Measurements from ENCODE around the gene ST3GAL6. TPM values are rescaled to one million over a fixed set of nuclear protein-coding genes. Genes with fewer than 3 reads are reported as not detected.

Gene ST3GAL6
- polyA plus RNA-seq, 3 donors: 56.4 to 77.6 (median 76.5) TPM

GRCh38 chr3:98765721-98766120, 2.6 kb downstream of the ST3GAL6 start:
- no peak for DNase-seq (ENCODE audit: extremely low read depth in 1 of 11, low read depth in 9 of 11, low spot score in 4 of 11)

- DNase-seq (ENCODE audit: extremely low read depth in 1 of 11, low read depth in 9 of 11, low spot score in 4 of 11): no peak
Measured at GRCh38 chr3:98766924-98767323, 3.8 kb downstream of the ST3GAL6 start.

- DNase-seq (ENCODE audit: extremely low read depth in 1 of 11, low read depth in 9 of 11, low spot score in 4 of 11): no peak
Measured at GRCh38 chr3:98768961-98769360, 5.8 kb downstream of the ST3GAL6 start.

GRCh38 chr3:98769448-98769847, 6.3 kb downstream of the ST3GAL6 start:
- DNase-seq (ENCODE audit: extremely low read depth in 1 of 11, low read depth in 9 of 11, low spot score in 4 of 11): no peak

- no peak for DNase-seq (ENCODE audit: extremely low read depth in 1 of 11, low read depth in 9 of 11, low spot score in 4 of 11)
Measured at GRCh38 chr3:98770261-98771039, 7.3 kb downstream of the ST3GAL6 start.

- DNase-seq (ENCODE audit: extremely low read depth in 1 of 11, low read depth in 9 of 11, low spot score in 4 of 11): no peak
Measured at GRCh38 chr3:98772022-98772421, 8.9 kb downstream of the ST3GAL6 start.

GRCh38 chr3:98775459-98776139, 12.5 kb downstream of the ST3GAL6 start:
- no peak for DNase-seq (ENCODE audit: extremely low read depth in 1 of 11, low read depth in 9 of 11, low spot score in 4 of 11)

GRCh38 chr3:98776140-98776493, 13.0 kb downstream of the ST3GAL6 start:
- no peak for DNase-seq (ENCODE audit: extremely low read depth in 1 of 11, low read depth in 9 of 11, low spot score in 4 of 11)

- DNase-seq (ENCODE audit: extremely low read depth in 1 of 11, low read depth in 9 of 11, low spot score in 4 of 11): peak in 1 of 11 donors; percentile 17
Measured at GRCh38 chr3:98777286-98777685, 14.1 kb downstream of the ST3GAL6 start.

GRCh38 chr3:98777801-98778220, 14.7 kb downstream of the ST3GAL6 start:
- peak in 1 of 11 donors; percentile 27 for DNase-seq (ENCODE audit: extremely low read depth in 1 of 11, low read depth in 9 of 11, low spot score in 4 of 11)

GRCh38 chr3:98778383-98778782, 15.2 kb downstream of the ST3GAL6 start:
- no peak for DNase-seq (ENCODE audit: extremely low read depth in 1 of 11, low read depth in 9 of 11, low spot score in 4 of 11)

GRCh38 chr3:98778852-98779413, 15.8 kb downstream of the ST3GAL6 start:
- DNase-seq (ENCODE audit: extremely low read depth in 1 of 11, low read depth in 9 of 11, low spot score in 4 of 11): no peak

- no peak for DNase-seq (ENCODE audit: extremely low read depth in 1 of 11, low read depth in 9 of 11, low spot score in 4 of 11)
Measured at GRCh38 chr3:98779541-98780335, 16.6 kb downstream of the ST3GAL6 start.

GRCh38 chr3:98780343-98780742, 17.2 kb downstream of the ST3GAL6 start:
- no peak for DNase-seq (ENCODE audit: extremely low read depth in 1 of 11, low read depth in 9 of 11, low spot score in 4 of 11)

GRCh38 chr3:98782824-98783500, 19.8 kb downstream of the ST3GAL6 start:
- peak in 2 of 11 donors; percentile 17 to 37 for DNase-seq (ENCODE audit: extremely low read depth in 1 of 11, low read depth in 9 of 11, low spot score in 4 of 11)

- DNase-seq (ENCODE audit: extremely low read depth in 1 of 11, low read depth in 9 of 11, low spot score in 4 of 11): no peak
Measured at GRCh38 chr3:98784042-98784441, 20.9 kb downstream of the ST3GAL6 start.

- no peak for DNase-seq (ENCODE audit: extremely low read depth in 1 of 11, low read depth in 9 of 11, low spot score in 4 of 11)
Measured at GRCh38 chr3:98784666-98785600, 21.8 kb downstream of the ST3GAL6 start.
